ENCODE data around the gene FNDC3B.
A peak's percentile ranks its signal among the peaks of the same experiment; 100 is the strongest.

FNDC3B gene

GRCh38 chr3:172129850-172130716 lies 90.7 kb downstream of the FNDC3B start:
- no peak for TF ChIP-seq CTCF (IDR thresholded peaks at IDR 0.05)
- peak; percentile 98 for DNase-seq (ENCODE audit: low spot score)
- Histone ChIP-seq H3K27ac (peak overlapping the region; percentile 54 to 85), H3K4me3 (peak overlapping the region; percentile 20)

GRCh38 chr3:172130717-172131050 lies 91.3 kb downstream of the FNDC3B start:
- no peak for TF ChIP-seq CTCF (IDR thresholded peaks at IDR 0.05)
- peak overlapping the region; percentile 54 to 85 for H3K27ac ChIP-seq
- H3K4me3 ChIP-seq: no peak overlapping the region
- no peak for DNase-seq (ENCODE audit: low spot score)

GRCh38 chr3:172131746-172132145 lies 92.4 kb downstream of the FNDC3B start:
- no peak for TF ChIP-seq CTCF (IDR thresholded peaks at IDR 0.05)
- DNase-seq (ENCODE audit: low spot score): no peak
- no peak overlapping the region for H3K4me3 ChIP-seq
- H3K27ac ChIP-seq: peak overlapping the region in 1 of 2 donors; percentile 35

- DNase-seq (ENCODE audit: low spot score): no peak
- TF ChIP-seq CTCF (IDR thresholded peaks at IDR 0.05): no peak
- H3K27ac ChIP-seq: peak overlapping the region in 1 of 2 donors; percentile 35
- H3K4me3 ChIP-seq: no peak overlapping the region
These were observed 92.8 kb downstream of the FNDC3B start for GRCh38 chr3:172132159-172132586.

GRCh38 chr3:172132721-172133311 lies 93.4 kb downstream of the FNDC3B start:
- TF ChIP-seq CTCF (IDR thresholded peaks at IDR 0.05): no peak
- Histone ChIP-seq H3K4me3 (no peak overlapping the region), H3K27ac (no peak overlapping the region)
- DNase-seq (ENCODE audit: low spot score): no peak

DNA sequence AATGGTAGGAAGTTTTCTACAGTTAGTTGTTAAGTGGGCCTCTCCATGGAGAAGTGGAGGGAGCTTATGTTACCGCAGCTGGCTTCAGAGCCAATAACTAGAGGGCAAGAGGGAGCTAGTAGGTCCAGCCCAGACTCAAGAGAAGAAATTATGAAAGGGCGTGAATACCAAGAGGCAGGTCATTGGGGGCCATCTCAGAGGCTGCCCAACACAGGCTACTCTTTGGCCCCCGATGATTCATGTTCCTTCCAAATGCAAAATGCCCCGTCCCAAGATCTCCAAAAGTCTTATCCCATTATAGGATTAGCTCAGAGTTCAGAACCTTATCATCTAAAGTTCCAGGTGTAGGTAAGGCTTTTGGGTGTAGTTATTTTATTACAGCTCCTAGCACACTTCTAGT lies 94.5 kb downstream of the FNDC3B start:
- Histone ChIP-seq H3K4me3 (no peak overlapping the region), H3K27ac (peak overlapping the region in 1 of 2 donors; percentile 6)
- no peak for DNase-seq (ENCODE audit: low spot score)
- no peak for TF ChIP-seq CTCF (IDR thresholded peaks at IDR 0.05)

DNA sequence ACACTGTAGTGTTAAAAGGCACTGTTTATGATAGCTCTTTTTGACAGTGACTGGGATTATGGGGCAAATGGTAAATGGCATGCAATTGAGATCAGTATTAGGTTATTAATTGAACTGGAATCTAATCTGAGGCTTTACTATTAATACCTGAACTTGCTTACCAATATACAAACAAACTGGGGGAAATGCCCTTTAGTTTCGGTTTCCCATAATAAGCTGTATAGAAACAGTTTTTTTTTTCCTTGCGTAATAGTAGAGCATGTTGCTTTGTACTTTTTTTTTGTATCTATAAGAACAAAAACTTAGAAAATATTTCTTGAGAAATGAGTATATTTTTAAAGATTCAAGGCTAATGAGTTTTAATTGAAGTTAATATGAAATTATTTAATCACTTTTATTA lies 95.0 kb downstream of the FNDC3B start:
- DNase-seq (ENCODE audit: low spot score): no peak
- TF ChIP-seq CTCF (IDR thresholded peaks at IDR 0.05): no peak
- Histone ChIP-seq H3K4me3 (no peak overlapping the region), H3K27ac (peak overlapping the region in 1 of 2 donors; percentile 6)

Measured in coronary artery (tissue), 2 donors.